GM18951 (cell line): ENCODE results near the gene UTP20.

Source experiments
- POLR2A ChIP-seq: IDR thresholded peaks from 4 replicates; pipeline ENCODE4 v1.6.1; 2011; ENCODE audit warnings: mild to moderate bottlenecking; ENCODE audit not compliant: insufficient read length, insufficient read depth; ENCODE audit errors: extremely low read depth
- in situ Hi-C: fragments of 300-500 bp; cut with MboI; formaldehyde crosslinking; loops from one replicate; pipeline ENCODE4 v1.12.0; 2022; ENCODE audit warnings: low sequenced_read_pairs, mixed read lengths, inconsistent platforms; ENCODE audit not compliant: unreplicated experiment

Gene UTP20

DNA sequence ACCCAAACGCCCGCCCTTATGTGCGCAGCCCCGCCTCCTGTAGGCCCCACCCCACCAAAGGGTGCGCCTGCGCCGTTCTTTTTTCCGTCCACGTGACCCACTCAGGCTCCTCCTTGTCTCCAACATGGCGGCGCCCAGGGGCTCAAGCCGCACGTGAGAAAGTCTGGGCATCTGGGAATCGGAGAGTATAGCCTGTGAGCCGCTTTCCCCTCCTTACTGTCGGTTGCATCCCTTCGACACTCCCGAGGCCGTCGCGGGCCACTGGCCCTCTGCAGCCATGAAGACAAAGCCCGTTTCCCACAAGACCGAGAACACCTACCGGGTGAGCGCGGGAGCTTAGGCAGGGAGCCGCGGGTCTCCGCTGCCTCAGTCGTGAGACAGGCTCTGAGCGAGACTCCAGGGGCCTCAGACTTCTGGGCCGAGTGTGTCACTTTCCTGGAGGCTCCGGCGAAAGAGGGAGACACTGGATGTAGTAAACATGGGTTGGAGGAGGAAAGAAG, at the start of gene UTP20:
UTP20 (plus strand) TSS at position 100 of the 500 bp plus-strand sequence; CDS start at position 278, 178 bp downstream.
- TF ChIP-seq POLR2A = peak; percentile 69
- in situ Hi-C loops = no loop called here

DNA sequence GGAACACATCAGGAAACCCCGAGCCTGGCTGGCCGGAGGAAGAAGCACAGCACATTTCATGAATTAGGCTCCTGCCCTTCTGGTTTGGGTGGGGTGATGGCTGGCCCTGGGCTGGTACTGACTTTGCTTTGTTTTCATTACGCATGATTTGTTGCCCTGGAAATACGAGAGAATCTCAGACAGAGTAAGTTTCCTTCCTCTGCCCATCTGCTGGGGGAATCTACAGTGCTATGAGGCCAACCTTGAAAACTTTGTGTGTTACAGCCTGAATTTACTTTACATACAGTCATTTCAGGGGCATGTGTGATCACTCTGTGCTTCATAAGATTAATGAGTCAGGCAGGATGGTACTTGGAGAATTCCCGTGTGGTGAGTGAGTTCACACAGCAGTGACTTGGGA, 49.4 kb upstream of the UTP20 start:
- no peak for TF ChIP-seq POLR2A
- in situ Hi-C loops = no loop called here

DNA sequence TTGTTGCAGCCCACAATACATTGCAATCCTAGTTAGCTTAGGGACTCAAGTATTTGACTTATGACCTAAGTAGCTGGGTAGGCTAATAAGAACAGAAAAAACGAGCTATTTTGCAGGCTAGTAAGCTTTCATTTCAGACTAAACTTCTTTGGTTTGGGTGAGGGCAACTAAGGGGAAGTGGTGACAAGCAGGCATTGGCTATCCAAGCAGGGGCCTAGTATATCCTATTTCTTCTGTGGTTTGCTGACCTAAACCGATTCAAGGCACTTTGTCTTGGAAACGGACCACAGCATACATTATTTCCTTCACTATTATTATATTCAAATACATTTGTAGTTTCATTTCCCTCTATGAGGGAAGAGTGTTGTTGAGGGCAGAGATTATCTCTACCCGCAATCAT, 48.3 kb upstream of the UTP20 start:
- in situ Hi-C loops = no loop called here
- TF ChIP-seq POLR2A = no peak

DNA sequence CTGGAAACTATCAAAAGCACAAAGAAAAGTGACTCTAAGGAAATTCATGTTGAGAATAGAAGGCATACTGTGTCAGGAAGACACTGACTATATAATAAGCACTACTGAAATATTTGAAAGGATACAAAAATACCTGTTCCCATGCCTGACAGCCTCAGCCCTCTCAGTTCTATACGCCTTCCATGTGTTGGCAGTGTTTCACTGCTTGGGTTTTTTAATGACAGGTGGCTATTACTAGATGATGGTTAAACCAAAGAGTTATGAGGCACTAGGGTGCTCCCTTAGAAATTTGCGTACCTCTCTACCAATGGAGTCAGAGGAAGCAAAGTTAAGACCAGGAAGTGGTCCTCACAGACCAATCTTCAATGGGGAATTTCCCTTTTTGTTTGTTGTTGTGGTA, 44.2 kb upstream of the UTP20 start:
- in situ Hi-C loops = no loop called here
- no peak for TF ChIP-seq POLR2A

DNA sequence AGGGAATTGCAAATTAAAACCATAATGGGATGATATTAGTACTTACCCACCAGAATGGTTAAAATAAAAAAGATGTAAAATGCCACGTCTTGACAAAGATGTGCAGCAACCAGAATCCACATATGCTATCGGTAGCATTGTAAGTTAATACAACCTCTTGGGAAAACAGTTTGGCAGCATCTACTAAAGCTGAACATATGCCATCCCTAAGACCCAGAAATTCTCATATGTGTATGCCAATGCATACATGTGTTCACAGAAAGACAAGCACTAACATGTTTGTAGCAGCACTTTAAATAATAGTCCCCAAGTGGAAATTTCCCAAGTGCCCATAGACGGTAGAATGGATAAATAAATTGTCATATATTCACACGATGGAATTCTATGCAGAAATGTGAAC, 41.6 kb upstream of the UTP20 start:
- TF ChIP-seq POLR2A = no peak
- in situ Hi-C loops = no loop called here

DNA sequence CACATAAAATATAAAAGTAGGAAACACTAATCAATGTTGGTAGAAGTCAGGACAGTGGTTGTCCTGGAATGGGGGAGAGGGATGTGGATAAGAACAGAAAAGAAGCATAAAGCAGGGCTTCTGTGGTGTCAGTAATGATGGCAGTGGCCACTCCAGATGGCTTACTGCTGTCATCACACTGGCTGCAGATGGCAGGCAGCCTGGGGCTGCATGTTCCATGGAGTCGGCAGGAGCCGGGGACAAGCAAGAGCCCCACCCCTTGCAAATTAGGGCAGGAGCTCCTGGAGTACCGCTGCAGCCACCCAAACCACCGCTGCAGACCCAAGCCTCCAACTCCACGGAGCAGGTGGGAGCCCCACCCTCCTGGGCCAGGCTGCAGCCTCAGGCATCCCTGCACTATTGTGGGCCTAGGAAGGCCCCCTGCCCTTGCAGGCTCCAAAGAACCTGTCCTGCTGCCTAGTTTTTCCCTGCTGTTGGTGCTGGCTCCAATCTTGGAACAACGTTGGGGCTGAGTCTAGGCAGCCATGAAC, 41.0 kb upstream of the UTP20 start:
- in situ Hi-C loops = no loop called here

DNA sequence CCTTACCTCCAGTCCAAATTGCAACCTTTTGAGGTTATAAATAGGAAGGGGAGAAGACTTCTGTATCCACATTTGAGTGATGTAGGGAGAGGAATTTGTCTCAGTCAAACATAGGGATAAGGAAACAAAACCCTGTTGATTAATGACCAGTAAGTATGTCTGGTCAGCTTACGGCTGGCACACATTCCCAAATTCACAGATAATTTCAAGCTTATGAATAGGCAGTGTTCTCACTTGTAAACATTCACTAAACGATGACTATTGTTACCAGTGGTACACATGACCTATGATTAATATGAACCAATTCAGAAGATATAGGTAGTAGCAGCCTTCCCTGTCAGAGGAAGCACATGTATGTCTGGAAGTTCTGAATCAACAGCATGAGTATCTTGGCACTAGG, 36.8 kb upstream of the UTP20 start:
- in situ Hi-C loops = no loop called here
- TF ChIP-seq POLR2A = no peak

More for the DNA sequence above, 41.0 kb upstream of the UTP20 start:
- no peak for TF ChIP-seq POLR2A

DNA sequence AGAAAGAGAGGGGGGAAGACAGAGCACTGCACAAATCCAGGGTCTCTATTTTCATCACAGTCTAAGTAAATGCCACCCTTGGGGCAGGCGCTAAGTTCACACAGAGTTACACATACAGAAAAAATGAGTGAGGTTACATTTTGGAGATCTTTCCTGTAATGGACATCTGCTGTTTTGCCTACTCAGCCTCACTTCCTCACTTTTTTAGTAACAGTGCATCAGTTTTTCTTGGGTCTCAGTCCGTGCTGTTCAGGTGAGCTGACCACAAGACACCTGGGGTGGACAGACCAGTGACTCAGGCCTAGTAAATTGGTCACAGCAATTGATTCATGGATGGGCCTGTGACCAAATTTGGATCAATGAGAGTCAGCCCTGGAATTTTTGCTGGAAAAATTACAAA, 36.3 kb upstream of the UTP20 start:
- no peak for TF ChIP-seq POLR2A
- in situ Hi-C loops = no loop called here

DNA sequence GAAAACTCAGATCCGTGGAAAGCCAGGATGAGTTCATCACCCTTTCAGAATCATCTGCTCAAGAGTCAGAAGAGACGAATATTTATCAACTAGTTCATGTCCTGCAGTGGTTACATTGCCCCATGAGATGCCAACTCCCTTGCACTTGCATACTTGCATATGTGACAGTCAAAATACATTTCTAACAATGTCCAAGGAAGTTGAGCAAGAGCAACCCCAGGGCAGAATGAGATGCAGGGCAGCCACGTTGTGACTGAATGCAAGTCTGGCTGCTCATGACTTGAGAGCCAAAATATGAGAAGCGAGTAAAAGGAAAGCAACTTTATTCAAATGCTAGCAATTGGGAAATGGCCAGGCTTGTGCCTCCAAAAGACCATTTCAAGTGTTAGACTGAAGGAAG, 23.6 kb upstream of the UTP20 start:
- in situ Hi-C loops = no loop called here
- TF ChIP-seq POLR2A = no peak

DNA sequence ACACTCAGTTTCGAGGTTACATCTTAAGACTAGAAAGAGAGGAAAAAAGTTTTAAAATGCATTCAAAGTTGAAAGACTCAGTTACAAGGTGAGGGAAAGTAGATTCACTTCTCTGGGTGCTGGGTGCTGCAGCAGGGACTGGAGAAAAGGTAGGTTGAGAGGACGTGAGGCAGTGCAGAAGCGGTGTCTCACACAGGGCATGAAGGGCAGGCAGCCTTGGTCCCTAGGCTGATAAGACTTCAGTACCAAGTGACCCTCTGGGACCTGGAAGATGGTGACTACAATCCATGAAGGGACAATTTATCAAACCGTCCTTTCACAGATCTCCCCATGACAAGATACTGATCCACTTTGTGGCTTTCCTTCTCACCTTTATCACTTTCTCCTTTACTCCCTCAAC, 22.5 kb upstream of the UTP20 start:
- no peak for TF ChIP-seq POLR2A
- in situ Hi-C loops = no loop called here

DNA sequence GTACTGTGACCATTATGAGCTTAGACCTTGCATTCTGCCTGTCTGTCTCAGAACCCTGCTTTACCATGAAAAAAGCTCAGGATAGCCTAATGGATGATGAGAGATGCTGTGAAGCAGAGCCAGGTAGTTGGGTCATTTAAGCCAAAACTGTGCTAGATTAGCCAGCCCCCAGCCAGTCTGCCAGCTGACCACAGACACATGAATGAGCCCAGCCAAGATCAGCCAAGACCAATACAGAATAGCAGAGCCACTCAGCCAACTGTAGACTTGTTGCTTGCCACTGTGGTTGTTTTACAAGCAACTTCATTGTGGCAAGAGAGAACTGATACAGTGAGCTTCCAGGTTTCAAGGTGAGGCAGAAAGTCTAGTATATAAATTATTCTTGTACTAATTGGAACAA, 12.8 kb upstream of the UTP20 start:
- in situ Hi-C loops = no loop called here

DNA sequence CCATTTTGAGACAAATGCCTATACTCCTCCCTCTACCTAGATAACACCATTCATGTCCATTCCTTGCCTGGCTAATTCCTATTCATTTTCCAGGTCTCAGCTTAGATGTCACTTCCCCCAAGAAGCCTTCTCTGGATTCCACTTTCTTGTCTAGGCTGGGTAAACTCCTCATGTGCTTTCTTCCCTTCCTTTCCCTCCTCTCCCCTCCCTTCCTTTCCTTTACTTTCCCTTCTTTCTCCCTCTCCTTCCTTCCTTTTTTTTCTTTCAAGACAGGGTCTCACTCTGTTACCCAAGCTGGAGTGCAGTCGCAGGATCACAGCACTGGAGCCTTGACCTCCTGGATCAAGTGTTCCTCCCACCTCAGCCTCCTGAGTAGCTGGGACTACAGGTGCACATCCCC, 3.5 kb upstream of the UTP20 start:
- in situ Hi-C loops = no loop called here
- TF ChIP-seq POLR2A = no peak

More for the DNA sequence above, 12.8 kb upstream of the UTP20 start:
- no peak for TF ChIP-seq POLR2A

DNA sequence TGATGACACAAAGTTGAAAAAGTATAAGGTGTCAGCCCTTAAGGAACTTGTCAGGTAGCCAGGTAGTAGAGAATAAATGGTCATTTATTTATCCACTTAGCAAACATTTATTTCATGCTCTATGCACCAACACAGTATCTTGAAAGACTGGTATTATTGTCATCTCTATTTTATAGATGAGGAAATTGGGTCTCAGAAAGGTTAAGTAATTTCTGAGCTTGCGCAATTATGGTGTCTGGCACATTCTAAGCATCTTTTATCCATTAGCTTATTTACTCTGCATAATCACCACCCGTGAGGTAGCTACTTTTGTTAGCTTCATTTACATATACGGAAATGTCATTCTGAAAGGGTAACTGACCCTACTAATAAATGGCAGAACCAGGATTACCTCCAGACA, 2.5 kb upstream of the UTP20 start:
- TF ChIP-seq POLR2A = no peak
- in situ Hi-C loops = no loop called here

DNA sequence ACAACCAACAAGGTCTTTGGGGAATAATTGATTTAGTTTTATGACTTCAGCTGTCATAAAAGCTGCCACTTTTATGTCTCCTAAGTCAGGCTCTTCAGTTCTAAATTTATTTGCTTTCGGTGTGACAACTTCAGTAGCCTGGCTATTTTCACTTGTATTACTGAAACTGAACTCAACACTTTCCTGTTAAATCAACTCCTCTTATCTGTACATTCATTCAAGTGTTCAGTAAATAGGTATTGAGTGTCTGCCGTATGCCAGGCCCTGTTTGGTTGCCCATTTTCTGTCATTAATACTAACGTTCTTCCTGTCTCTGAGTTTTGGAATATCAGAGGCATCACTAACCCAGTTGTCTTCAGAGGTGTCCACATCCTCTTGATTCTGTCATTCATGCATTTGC, 7.5 kb downstream of the UTP20 start:
- TF ChIP-seq POLR2A = no peak
- in situ Hi-C loops = no loop called here

DNA sequence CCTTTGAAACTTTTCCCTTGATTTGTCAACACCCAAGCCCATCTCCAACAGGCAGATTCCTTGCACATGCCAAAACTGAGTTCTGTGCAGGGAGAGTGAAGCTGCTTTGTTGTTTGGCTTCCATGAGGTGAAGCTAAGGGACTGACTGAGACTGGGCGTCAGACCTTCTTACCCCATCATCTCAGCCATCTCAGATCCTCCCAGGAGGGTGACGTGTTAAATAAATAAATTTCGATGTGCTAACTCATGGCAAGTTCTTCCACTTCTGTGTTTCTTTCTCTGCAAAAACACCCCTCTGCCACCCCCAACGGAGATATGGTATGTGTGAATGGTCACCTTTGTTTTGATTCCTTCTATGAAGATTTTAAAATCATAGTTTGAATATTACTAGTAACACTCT, 17.8 kb downstream of the UTP20 start:
- in situ Hi-C loops = no loop called here
- TF ChIP-seq POLR2A = no peak
